Measurements from ENCODE around the gene CARMIL1.

The CARMIL1 gene

DNA sequence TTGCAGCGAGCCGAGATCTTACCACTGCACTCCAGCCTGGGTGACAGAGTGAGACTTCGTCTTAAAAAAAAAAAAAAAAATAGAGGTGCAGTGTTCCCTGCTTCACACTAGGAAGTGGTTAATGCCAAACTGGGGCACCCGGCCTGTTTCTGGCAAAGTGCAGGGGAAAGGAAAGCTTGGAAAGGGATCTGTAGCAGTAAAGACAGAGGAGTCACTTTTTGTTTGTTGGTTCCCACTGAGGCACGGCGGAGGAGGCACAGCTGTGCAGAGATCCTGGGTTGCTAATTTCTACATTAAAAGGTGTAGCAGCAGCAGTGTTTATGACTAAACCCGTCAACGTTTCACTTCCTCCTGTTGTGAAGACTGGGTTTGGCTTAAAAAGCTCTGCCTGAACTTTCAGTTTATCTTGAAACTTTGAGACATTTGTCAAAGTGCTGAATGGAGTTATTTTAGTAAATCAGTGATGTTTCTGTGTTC is 125.6 kb downstream of the CARMIL1 start:
- Histone ChIP-seq H3K27ac (ENCODE audit: low read depth, low read length, severe bottlenecking) (no peak overlapping the region), H3K4me3 (ENCODE audit: extremely low read depth, insufficient read depth, low read length, poor library complexity, severe bottlenecking) (no peak overlapping the region), H3K4me1 (ENCODE audit: control insufficient read depth, insufficient read depth, low read length, poor library complexity, severe bottlenecking) (peaks cover 2% of the 10 kb centered on the region), H3K36me3 (ENCODE audit: control insufficient read depth, insufficient read depth, low read length) (no peaks in the 10 kb centered on the region), H3K9me3 (ENCODE audit: control insufficient read depth, low read length) (no peaks in the 10 kb centered on the region)
- 82 to 85% methylated on average over 8 of the region's 8 CpGs for WGBS, 2 experiments (ENCODE audit: insufficient coverage in 2 of 2)

- 100% methylated on average over 1 of the region's 1 CpG; no CpG with 5 or more reads in 1 of the 2 experiments for WGBS, 2 experiments (ENCODE audit: insufficient coverage in 2 of 2)
- Histone ChIP-seq H3K9me3 (ENCODE audit: control insufficient read depth, low read length) (no peaks in the 10 kb centered on the region), H3K4me1 (ENCODE audit: control insufficient read depth, insufficient read depth, low read length, poor library complexity, severe bottlenecking) (peaks cover 2% of the 10 kb centered on the region), H3K27ac (ENCODE audit: low read depth, low read length, severe bottlenecking) (no peak overlapping the region), H3K4me3 (ENCODE audit: extremely low read depth, insufficient read depth, low read length, poor library complexity, severe bottlenecking) (no peak overlapping the region), H3K36me3 (ENCODE audit: control insufficient read depth, insufficient read depth, low read length) (no peaks in the 10 kb centered on the region)
These were observed 126.3 kb downstream of the CARMIL1 start for GRCh38 chr6:25405442-25405841.

DNA sequence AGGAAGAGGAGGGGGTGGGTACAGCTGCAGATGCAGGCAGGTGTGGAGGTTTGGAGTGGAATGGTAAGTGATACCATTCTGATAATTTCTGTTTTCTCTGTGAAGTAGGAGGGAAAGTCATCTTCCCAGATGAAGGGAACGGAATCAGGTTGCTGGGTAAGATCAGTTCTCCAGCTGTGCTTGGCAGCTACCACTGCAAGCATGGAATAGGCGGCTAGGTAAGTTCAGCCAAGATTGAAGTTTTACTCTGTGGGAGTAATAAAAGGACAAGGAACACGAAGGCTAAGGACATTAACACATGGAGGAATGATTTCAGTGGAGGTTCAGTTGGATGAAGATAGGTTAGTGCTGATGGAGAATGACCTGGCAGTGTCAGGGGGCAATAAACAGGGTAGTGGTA is 128.3 kb downstream of the CARMIL1 start:
- no peak overlapping the region for H3K4me3 ChIP-seq (ENCODE audit: extremely low read depth, insufficient read depth, low read length, poor library complexity, severe bottlenecking)
- 86% methylated on average over 3 of the region's 3 CpGs for WGBS, 2 experiments (ENCODE audit: insufficient coverage in 2 of 2)

DNA sequence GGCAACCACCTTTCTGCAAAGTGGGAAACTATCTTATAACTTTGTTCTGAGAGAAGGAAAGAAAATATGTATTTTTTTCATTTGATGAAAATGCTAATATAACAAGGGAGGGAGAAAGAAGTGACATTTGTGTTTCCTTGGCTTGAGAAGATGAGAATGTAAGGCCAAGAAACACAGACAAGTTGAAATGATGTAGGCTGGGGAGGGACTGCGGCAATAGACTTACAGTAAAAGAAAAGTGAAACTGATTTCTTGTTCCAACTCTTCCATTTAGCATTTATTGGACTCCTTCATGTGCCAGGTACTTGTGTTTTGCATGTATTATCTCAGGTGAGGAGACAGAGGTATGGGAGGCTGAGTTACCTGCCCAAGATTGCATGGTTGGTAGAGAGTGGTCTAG is 130.9 kb downstream of the CARMIL1 start:
- no CpG with 5 or more reads among the region's 1 CpG for WGBS, 2 experiments (ENCODE audit: insufficient coverage in 2 of 2)
- Histone ChIP-seq H3K4me3 (ENCODE audit: extremely low read depth, insufficient read depth, low read length, poor library complexity, severe bottlenecking) (no peak overlapping the region), H3K9me3 (ENCODE audit: control insufficient read depth, low read length) (no peaks in the 10 kb centered on the region), H3K27ac (ENCODE audit: low read depth, low read length, severe bottlenecking) (no peak overlapping the region), H3K4me1 (ENCODE audit: control insufficient read depth, insufficient read depth, low read length, poor library complexity, severe bottlenecking) (peaks cover 2% of the 10 kb centered on the region), H3K36me3 (ENCODE audit: control insufficient read depth, insufficient read depth, low read length) (no peaks in the 10 kb centered on the region)

More for the DNA sequence above, 128.3 kb downstream of the CARMIL1 start:
- Histone ChIP-seq H3K9me3 (ENCODE audit: control insufficient read depth, low read length) (no peaks in the 10 kb centered on the region), H3K36me3 (ENCODE audit: control insufficient read depth, insufficient read depth, low read length) (no peaks in the 10 kb centered on the region), H3K27ac (ENCODE audit: low read depth, low read length, severe bottlenecking) (no peak overlapping the region), H3K4me1 (ENCODE audit: control insufficient read depth, insufficient read depth, low read length, poor library complexity, severe bottlenecking) (peaks cover 2% of the 10 kb centered on the region)

DNA sequence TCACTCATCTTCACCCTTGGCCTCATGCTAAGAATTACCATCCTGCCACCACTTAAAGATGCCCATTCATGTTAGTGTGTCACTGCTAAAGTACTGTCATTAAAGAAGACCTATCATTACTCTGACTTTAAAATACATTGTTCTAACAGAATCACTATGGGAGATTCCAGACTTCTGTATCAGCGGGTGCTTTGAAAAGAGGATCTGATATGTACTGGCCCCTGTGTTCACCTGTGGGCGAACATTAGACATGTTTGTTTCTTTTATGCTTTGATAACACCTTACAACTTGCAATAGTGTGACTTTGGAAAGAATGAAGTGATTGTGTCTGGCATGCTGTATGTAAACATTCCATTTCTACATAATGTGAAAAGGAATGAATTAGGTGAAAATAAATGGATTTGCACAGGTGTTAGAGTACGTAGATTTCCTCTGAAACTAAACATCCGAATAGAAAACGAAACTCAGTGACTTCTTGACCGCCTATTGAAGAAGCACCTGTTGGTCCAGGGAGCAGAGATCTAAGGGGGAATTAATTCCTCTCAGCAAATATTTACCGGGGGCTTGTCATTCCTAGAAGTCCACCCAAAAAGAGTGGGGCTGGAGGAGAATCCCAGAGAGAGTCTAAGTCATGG is 132.3 kb downstream of the CARMIL1 start:
- 82 to 95% methylated on average over 4 to 5 of the region's 7 CpGs for WGBS, 2 experiments (ENCODE audit: insufficient coverage in 2 of 2)

GRCh38 chr6:25413207-25413905 is 134.2 kb downstream of the CARMIL1 start:
- H3K9me3 ChIP-seq (ENCODE audit: control insufficient read depth, low read length) = no peaks in the 10 kb centered on the region
- 80 to 91% methylated on average over 1 of the region's 1 CpG for WGBS, 2 experiments (ENCODE audit: insufficient coverage in 2 of 2)
- H3K36me3 ChIP-seq (ENCODE audit: control insufficient read depth, insufficient read depth, low read length) = no peaks in the 10 kb centered on the region
- H3K27ac ChIP-seq (ENCODE audit: low read depth, low read length, severe bottlenecking) = no peak overlapping the region
- H3K4me1 ChIP-seq (ENCODE audit: control insufficient read depth, insufficient read depth, low read length, poor library complexity, severe bottlenecking) = peaks cover 5% of the 10 kb centered on the region
- no peak overlapping the region for H3K4me3 ChIP-seq (ENCODE audit: extremely low read depth, insufficient read depth, low read length, poor library complexity, severe bottlenecking)

More for the DNA sequence above, 132.3 kb downstream of the CARMIL1 start:
- Histone ChIP-seq H3K36me3 (ENCODE audit: control insufficient read depth, insufficient read depth, low read length) (no peaks in the 10 kb centered on the region), H3K4me3 (ENCODE audit: extremely low read depth, insufficient read depth, low read length, poor library complexity, severe bottlenecking) (no peak overlapping the region), H3K27ac (ENCODE audit: low read depth, low read length, severe bottlenecking) (no peak overlapping the region), H3K9me3 (ENCODE audit: control insufficient read depth, low read length) (no peaks in the 10 kb centered on the region), H3K4me1 (ENCODE audit: control insufficient read depth, insufficient read depth, low read length, poor library complexity, severe bottlenecking) (no peaks in the 10 kb centered on the region)

DNA sequence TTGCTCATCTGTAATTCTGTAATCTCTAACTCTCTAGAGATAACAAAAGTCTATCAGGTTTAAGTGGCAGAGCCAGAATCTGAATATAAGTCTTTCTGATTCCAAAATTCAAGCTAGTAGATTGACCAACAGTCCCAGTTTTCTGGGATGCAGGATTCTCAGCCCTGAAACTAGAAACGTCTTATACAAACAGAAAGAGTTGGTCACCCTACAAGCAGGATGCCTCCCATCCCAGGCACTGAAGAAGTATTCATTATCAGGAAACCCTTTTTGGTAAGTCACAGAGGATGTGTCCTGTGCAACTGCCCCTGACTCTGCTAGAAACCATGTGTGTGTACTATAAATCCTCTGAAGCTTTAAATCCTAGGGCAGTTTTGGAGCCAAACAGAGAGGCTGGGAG is 135.0 kb downstream of the CARMIL1 start:
- Histone ChIP-seq H3K27ac (ENCODE audit: low read depth, low read length, severe bottlenecking) (no peak overlapping the region), H3K4me1 (ENCODE audit: control insufficient read depth, insufficient read depth, low read length, poor library complexity, severe bottlenecking) (peaks cover 5% of the 10 kb centered on the region), H3K9me3 (ENCODE audit: control insufficient read depth, low read length) (peaks cover 2% of the 10 kb centered on the region), H3K36me3 (ENCODE audit: control insufficient read depth, insufficient read depth, low read length) (no peaks in the 10 kb centered on the region), H3K4me3 (ENCODE audit: extremely low read depth, insufficient read depth, low read length, poor library complexity, severe bottlenecking) (no peak overlapping the region)
- 50 to 88% methylated on average over 1 of the region's 1 CpG for WGBS, 2 experiments (ENCODE audit: insufficient coverage in 2 of 2)

DNA sequence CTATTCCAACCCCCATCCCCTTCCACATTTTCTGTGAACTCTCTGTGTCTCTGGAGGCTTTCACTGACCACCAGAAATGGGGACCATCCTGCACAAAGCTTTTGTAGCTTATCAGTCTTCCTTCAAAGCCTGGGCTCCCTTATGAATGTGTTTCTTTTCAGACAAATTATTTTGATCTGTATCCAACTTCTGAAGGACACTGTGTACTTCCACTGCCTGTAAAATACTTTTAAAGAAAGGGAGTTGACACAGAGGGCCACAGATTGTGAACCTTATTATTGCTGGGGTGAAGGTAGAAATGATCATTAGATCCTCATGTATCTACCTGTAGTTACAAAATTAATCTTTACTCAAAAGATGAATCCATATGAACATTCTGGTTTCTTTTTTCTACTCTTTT is 135.6 kb downstream of the CARMIL1 start:
- Histone ChIP-seq H3K27ac (ENCODE audit: low read depth, low read length, severe bottlenecking) (no peak overlapping the region), H3K4me1 (ENCODE audit: control insufficient read depth, insufficient read depth, low read length, poor library complexity, severe bottlenecking) (peaks cover 5% of the 10 kb centered on the region), H3K9me3 (ENCODE audit: control insufficient read depth, low read length) (peaks cover 6% of the 10 kb centered on the region), H3K4me3 (ENCODE audit: extremely low read depth, insufficient read depth, low read length, poor library complexity, severe bottlenecking) (no peak overlapping the region), H3K36me3 (ENCODE audit: control insufficient read depth, insufficient read depth, low read length) (no peaks in the 10 kb centered on the region)

DNA sequence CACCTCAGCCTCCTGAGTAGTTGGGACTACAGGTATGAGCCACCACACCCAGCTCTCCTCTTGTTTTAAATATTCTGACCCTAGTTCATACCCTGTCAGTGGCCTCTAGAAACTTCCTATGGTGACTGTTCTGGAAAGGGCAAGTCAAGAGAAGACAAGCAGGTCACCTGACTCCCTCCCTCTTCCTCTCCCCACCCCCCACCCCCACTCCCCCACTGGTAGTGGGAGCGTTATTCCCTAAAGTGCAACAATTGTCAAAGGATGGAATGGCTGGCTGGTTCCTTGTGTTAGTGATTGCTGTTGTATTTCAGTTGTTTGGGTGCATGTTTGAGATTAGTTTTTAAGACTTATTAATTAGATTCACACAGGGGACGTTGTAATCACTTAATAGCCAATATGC is 136.1 kb downstream of the CARMIL1 start:
- WGBS, 2 experiments (ENCODE audit: insufficient coverage in 2 of 2) = no CpG with 5 or more reads among the region's 2 CpGs
- no peaks in the 10 kb centered on the region for H3K36me3 ChIP-seq (ENCODE audit: control insufficient read depth, insufficient read depth, low read length)
- H3K27ac ChIP-seq (ENCODE audit: low read depth, low read length, severe bottlenecking) = no peak overlapping the region
- H3K9me3 ChIP-seq (ENCODE audit: control insufficient read depth, low read length) = peaks cover 6% of the 10 kb centered on the region
- H3K4me1 ChIP-seq (ENCODE audit: control insufficient read depth, insufficient read depth, low read length, poor library complexity, severe bottlenecking) = peaks cover 5% of the 10 kb centered on the region
- H3K4me3 ChIP-seq (ENCODE audit: extremely low read depth, insufficient read depth, low read length, poor library complexity, severe bottlenecking) = no peak overlapping the region

DNA sequence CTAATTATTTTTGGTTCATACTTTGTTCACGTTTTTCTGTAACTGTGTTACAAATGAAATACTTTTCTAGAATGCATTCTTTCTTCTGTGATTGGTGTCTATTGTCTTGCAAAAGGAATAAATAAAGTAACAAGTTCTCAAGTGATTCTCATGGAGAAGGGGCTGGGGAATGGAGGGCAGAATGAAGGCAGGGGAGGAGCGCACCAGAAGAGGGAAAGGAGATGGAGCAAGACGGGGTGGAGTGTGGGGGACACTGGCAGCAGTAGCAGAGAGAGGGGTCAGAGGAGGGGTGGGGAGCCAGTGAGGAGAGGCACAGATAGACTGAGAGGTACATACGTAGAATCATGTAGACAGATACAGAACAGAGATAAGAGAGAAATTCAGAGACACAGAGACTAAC is 136.5 kb downstream of the CARMIL1 start:
- Histone ChIP-seq H3K9me3 (ENCODE audit: control insufficient read depth, low read length) (peaks cover 6% of the 10 kb centered on the region), H3K36me3 (ENCODE audit: control insufficient read depth, insufficient read depth, low read length) (no peaks in the 10 kb centered on the region), H3K4me1 (ENCODE audit: control insufficient read depth, insufficient read depth, low read length, poor library complexity, severe bottlenecking) (peaks cover 5% of the 10 kb centered on the region), H3K27ac (ENCODE audit: low read depth, low read length, severe bottlenecking) (no peak overlapping the region), H3K4me3 (ENCODE audit: extremely low read depth, insufficient read depth, low read length, poor library complexity, severe bottlenecking) (no peak overlapping the region)
- 55 to 79% methylated on average over 3 of the region's 4 CpGs for WGBS, 2 experiments (ENCODE audit: insufficient coverage in 2 of 2)

- no peaks in the 10 kb centered on the region for H3K36me3 ChIP-seq (ENCODE audit: control insufficient read depth, insufficient read depth, low read length)
- H3K4me3 ChIP-seq (ENCODE audit: extremely low read depth, insufficient read depth, low read length, poor library complexity, severe bottlenecking) = no peak overlapping the region
- 83 to 100% methylated on average over 2 of the region's 2 CpGs for WGBS, 2 experiments (ENCODE audit: insufficient coverage in 2 of 2)
- H3K9me3 ChIP-seq (ENCODE audit: control insufficient read depth, low read length) = peaks cover 6% of the 10 kb centered on the region
- peaks cover 5% of the 10 kb centered on the region for H3K4me1 ChIP-seq (ENCODE audit: control insufficient read depth, insufficient read depth, low read length, poor library complexity, severe bottlenecking)
- H3K27ac ChIP-seq (ENCODE audit: low read depth, low read length, severe bottlenecking) = no peak overlapping the region
These were observed 138.0 kb downstream of the CARMIL1 start for GRCh38 chr6:25417046-25417605.
